Endothelial cell of umbilical vein (primary cell): ENCODE data around the gene CACNA1E. TPM values are rescaled to one million over a fixed set of nuclear protein-coding genes. Genes with fewer than 3 reads are reported as not detected.

ENCODE experiments used
- BruUV-seq: library from RNA; stranded (reverse); fragments of 400-500 nt; replicated peaks from 2 replicates; lab custom pipeline; 2021; lab: Mats Ljungman, UMichigan
- CTCF ChIA-PET: fragments of 300-600, 350-600 bp; sonication (Branson Sonifier 250); formaldehyde crosslinking; loops from one replicate; lab custom pipeline; 2021; ENCODE audit warnings: antibody characterized with exemption, inconsistent platforms; lab: Charles Lee
- POLR2A ChIA-PET: fragments of 300-600, 350-600 bp; sonication (Branson Sonifier 250); formaldehyde crosslinking; loops from one replicate; lab custom pipeline; 2021; ENCODE audit warnings: antibody characterized with exemption, inconsistent platforms; lab: Charles Lee
- DNase-seq: peaks from one replicate; pipeline ENCODE4 v3.0.0-alpha.2; 2011; ENCODE audit warnings: low read depth, low spot score
- FAIRE-seq: peaks from 2 replicates; lab custom pipeline; 2011; peaks lifted over from hg19 to GRCh38; lab: Jason Lieb, UNC
- H2AFZ ChIP-seq: 2 replicates; pipeline ENCODE4 v1.6.0; 2012; ENCODE audit warnings: low read depth, low read length, control low read depth, inconsistent platforms
- H3K27ac ChIP-seq: 2 replicates; pipeline ENCODE4 v1.5.1; 2011; ENCODE audit warnings: low read depth, mild to moderate bottlenecking, control low read depth, low read length, moderate library complexity; ENCODE audit not compliant: insufficient read depth
- H3K27me3 ChIP-seq, 2 experiments: 2 replicates each; pipeline versions ENCODE4 v1.6.0 to v1.6.1; 2011; ENCODE audit warnings: low read length in 2 of 2, mixed read lengths in 1 of 2; ENCODE audit not compliant: control insufficient read depth in 2 of 2, insufficient read depth in 2 of 2
- H3K36me3 ChIP-seq, 2 experiments: 2 replicates in 1 of 2; 3 replicates in 1 of 2; pipeline ENCODE4 v1.5.1; 2011; ENCODE audit warnings: low read length in 2 of 2, mild to moderate bottlenecking in 1 of 2, moderate library complexity in 1 of 2; ENCODE audit not compliant: control insufficient read depth in 2 of 2, insufficient read depth in 2 of 2; ENCODE audit errors: extremely low read depth in 1 of 2
- H3K4me1 ChIP-seq: 3 replicates; pipeline ENCODE4 v1.5.1; 2011; ENCODE audit warnings: mild to moderate bottlenecking, low read length; ENCODE audit not compliant: control insufficient read depth, insufficient read depth; ENCODE audit errors: extremely low read depth
- H3K4me2 ChIP-seq: 2 replicates; pipeline ENCODE4 v1.6.1; 2011; ENCODE audit warnings: low read length, control low read depth, mixed read lengths; ENCODE audit not compliant: insufficient read depth
- H3K4me3 ChIP-seq, 3 experiments: fragments of 200-600 bp in 1 of 3; sonication (generic), shearing (Covaris generic) in 1 of 3; replicated peaks in 1 of 3; 2 replicates each; pipeline ENCODE4 v1.5.1; 2011 to 2016; ENCODE audit warnings: control low read depth in 3 of 3, low read length in 3 of 3, mild to moderate bottlenecking in 2 of 3, inconsistent platforms in 1 of 3, low read depth in 1 of 3, moderate library complexity in 1 of 3; ENCODE audit not compliant: insufficient read depth in 1 of 3
- H3K79me2 ChIP-seq: 2 replicates; pipeline ENCODE4 v1.6.0; 2012; ENCODE audit warnings: low read length, inconsistent platforms; ENCODE audit not compliant: control insufficient read depth, insufficient read depth
- H3K9ac ChIP-seq: replicated peaks from 2 replicates; pipeline ENCODE3; 2011; ENCODE audit warnings: low read length, control low read depth; ENCODE audit not compliant: insufficient read depth; ENCODE audit errors: extremely low read depth
- H3K9me1 ChIP-seq: replicated peaks from 3 replicates; pipeline ENCODE4 v1.6.0; 2011; ENCODE audit warnings: mild to moderate bottlenecking, low read length; ENCODE audit not compliant: control insufficient read depth, insufficient read depth; ENCODE audit errors: extremely low read depth
- H3K9me3 ChIP-seq: replicated peaks from 2 replicates; pipeline ENCODE4 v1.5.1; 2012; ENCODE audit warnings: low read length, inconsistent platforms; ENCODE audit not compliant: control insufficient read depth, insufficient read depth
- H4K20me1 ChIP-seq: replicated peaks from 2 replicates; pipeline ENCODE3; 2011; ENCODE audit warnings: mild to moderate bottlenecking, low read length; ENCODE audit not compliant: control insufficient read depth, insufficient read depth; ENCODE audit errors: extremely low read depth
- EZH2 ChIP-seq: IDR thresholded peaks from 2 replicates; pipeline ENCODE4 v1.6.1; 2012; ENCODE audit warnings: borderline replicate concordance, low read depth, mild to moderate bottlenecking, moderate library complexity, low read length, inconsistent platforms; ENCODE audit not compliant: severe bottlenecking
- FOS ChIP-seq: IDR thresholded peaks from 2 replicates; pipeline ENCODE4 v1.6.1; 2011; ENCODE audit warnings: mild to moderate bottlenecking, low read length, moderate library complexity, borderline replicate concordance; ENCODE audit not compliant: insufficient read depth
- GATA2 ChIP-seq: IDR thresholded peaks from 2 replicates; pipeline ENCODE4 v1.7.0; 2011; ENCODE audit warnings: low read depth, mild to moderate bottlenecking, moderate library complexity, mixed read lengths, low read length; ENCODE audit not compliant: insufficient read length, insufficient read depth
- JUN ChIP-seq: IDR thresholded peaks from 2 replicates; pipeline ENCODE4 v1.6.1; 2011; ENCODE audit warnings: borderline replicate concordance, low read depth; ENCODE audit not compliant: insufficient read length, insufficient read depth
- MYC ChIP-seq: IDR thresholded peaks from one replicate; pipeline ENCODE4 v1.6.1; 2011; ENCODE audit warnings: mild to moderate bottlenecking, low read depth, low read length
- POLR2A ChIP-seq: IDR thresholded peaks from 2 replicates; pipeline ENCODE4 v1.6.1; 2012; ENCODE audit warnings: low read depth, mild to moderate bottlenecking, control low read depth, low read length
- POLR2AphosphoS5 ChIP-seq: IDR thresholded peaks from 2 replicates; pipeline ENCODE4 v1.6.1; 2012; ENCODE audit warnings: low read depth, mild to moderate bottlenecking, control low read depth, low read length, moderate library complexity; ENCODE audit not compliant: insufficient read depth
- dilution Hi-C: fragments of 300-500 bp; cut with MboI; formaldehyde crosslinking; loops from one replicate; pipeline ENCODE4 v1.15.0; 2019; ENCODE audit warnings: low sequenced_read_pairs; ENCODE audit not compliant: extremely low pct_ligation_motif_present
- intact Hi-C: fragments of 100-400 bp; cut with micrococcal nuclease; formaldehyde crosslinking; loops from one replicate; pipeline ENCODE4 v1.10.0; 2022
- polyA plus RNA-seq, 4 experiments: library from polyadenylated mRNA; depleted of rRNA in 3 of 4; stranded (reverse) in 3 of 4; unstranded in 1 of 4; fragments of >200 nt; gene quantifications; 2 replicates each; pipeline versions ENCODE4 v1.2.1 to v1.2.3, GENCODE V29; 2011 to 2012; ENCODE audit warnings: missing spikeins in 1 of 4
- total RNA-seq: library from RNA; stranded (reverse); gene quantifications from 2 replicates; pipeline ENCODE4 v1.2.3, GENCODE V29; 2021
- TF ChIP-seq, protein P1 (sequence below), 2 donors: IDR thresholded peaks; 1 replicate in 1 of 2; 2 replicates in 1 of 2; pipeline ENCODE4 v1.5.1; 2011; ENCODE audit warnings: low read length in 2 of 2, mild to moderate bottlenecking in 2 of 2, moderate library complexity in 2 of 2, control low read depth in 1 of 2, inconsistent platforms in 1 of 2, low read depth in 1 of 2; ENCODE audit not compliant: insufficient read depth in 1 of 2; ENCODE audit errors: extremely low read depth in 1 of 2
- TF ChIP-seq, protein P2 (sequence below): IDR thresholded peaks from 2 replicates; pipeline ENCODE4 v1.6.1; 2011; ENCODE audit not compliant: insufficient read depth, insufficient read length

CACNA1E gene
- total and polyA plus RNA-seq, 2 donors (not counting 3 experiments of a cell fraction or from before 2014, with no cell fraction given), result not detected

- Histone ChIP-seq H4K20me1 (no peaks in the 10 kb centered on the region), H3K27ac (no peak overlapping the region), H3K36me3 (no peaks in the 10 kb centered on the region), H3K79me2 (no peaks in the 10 kb centered on the region), H3K4me2 (no peak overlapping the region), H3K9ac (no peak overlapping the region), H3K27me3 (no peaks in the 10 kb centered on the region), H3K9me3 (peaks cover 7% of the 10 kb centered on the region), H3K9me1 (no peaks in the 10 kb centered on the region), H3K4me1 (no peaks in the 10 kb centered on the region), H3K4me3 (no peak overlapping the region), H2AFZ (no peak overlapping the region)
- DNase-seq, result no peak
- FAIRE-seq, result no peak
- ChIA-PET POLR2A (no interaction called here), CTCF (no interaction called here)
- dilution Hi-C loops, result no loop called here
- TF ChIP-seq JUN (no peak), EZH2 (no peak), GATA2 (no peak)
- BruUV-seq, result no TSS peak
- intact Hi-C loops, result no loop called here
Measured at GRCh38 chr1:181794332-181794731, 311.0 kb downstream of the CACNA1E start.

GRCh38 chr1:181798191-181798926, 315.0 kb downstream of the CACNA1E start:
- CTCF ChIA-PET, result no interaction called here
- intact Hi-C loops (no loop called here), dilution Hi-C loops (no loop called here)
- no peak overlapping the region for H2AFZ ChIP-seq
- H3K27me3 ChIP-seq, result no peaks in the 10 kb centered on the region
- H3K79me2 ChIP-seq, result no peaks in the 10 kb centered on the region
- TF ChIP-seq, protein P1, sequence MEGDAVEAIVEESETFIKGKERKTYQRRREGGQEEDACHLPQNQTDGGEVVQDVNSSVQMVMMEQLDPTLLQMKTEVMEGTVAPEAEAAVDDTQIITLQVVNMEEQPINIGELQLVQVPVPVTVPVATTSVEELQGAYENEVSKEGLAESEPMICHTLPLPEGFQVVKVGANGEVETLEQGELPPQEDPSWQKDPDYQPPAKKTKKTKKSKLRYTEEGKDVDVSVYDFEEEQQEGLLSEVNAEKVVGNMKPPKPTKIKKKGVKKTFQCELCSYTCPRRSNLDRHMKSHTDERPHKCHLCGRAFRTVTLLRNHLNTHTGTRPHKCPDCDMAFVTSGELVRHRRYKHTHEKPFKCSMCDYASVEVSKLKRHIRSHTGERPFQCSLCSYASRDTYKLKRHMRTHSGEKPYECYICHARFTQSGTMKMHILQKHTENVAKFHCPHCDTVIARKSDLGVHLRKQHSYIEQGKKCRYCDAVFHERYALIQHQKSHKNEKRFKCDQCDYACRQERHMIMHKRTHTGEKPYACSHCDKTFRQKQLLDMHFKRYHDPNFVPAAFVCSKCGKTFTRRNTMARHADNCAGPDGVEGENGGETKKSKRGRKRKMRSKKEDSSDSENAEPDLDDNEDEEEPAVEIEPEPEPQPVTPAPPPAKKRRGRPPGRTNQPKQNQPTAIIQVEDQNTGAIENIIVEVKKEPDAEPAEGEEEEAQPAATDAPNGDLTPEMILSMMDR (IDR thresholded peaks at IDR 0.05; ENCODE audit: extremely low read depth in 1 of 2, insufficient read depth in 1 of 2, low read depth in 1 of 2, low read length in 2 of 2), result no peak
- no peak for TF ChIP-seq GATA2
- TF ChIP-seq, protein P2, sequence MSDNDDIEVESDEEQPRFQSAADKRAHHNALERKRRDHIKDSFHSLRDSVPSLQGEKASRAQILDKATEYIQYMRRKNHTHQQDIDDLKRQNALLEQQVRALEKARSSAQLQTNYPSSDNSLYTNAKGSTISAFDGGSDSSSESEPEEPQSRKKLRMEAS, result no peak
- TF ChIP-seq POLR2A, result no peak
- no peak for TF ChIP-seq EZH2
- no peak for TF ChIP-seq MYC
- TF ChIP-seq FOS, result no peak
- no peak for TF ChIP-seq POLR2AphosphoS5
- TF ChIP-seq JUN, result no peak
- no peak for DNase-seq
- H3K9me3 ChIP-seq, result peaks cover 6% of the 10 kb centered on the region
- no peaks in the 10 kb centered on the region for H4K20me1 ChIP-seq
- H3K9me1 ChIP-seq, result no peaks in the 10 kb centered on the region
- no peaks in the 10 kb centered on the region for H3K4me1 ChIP-seq
- H3K9ac ChIP-seq, result no peak overlapping the region
- H3K4me2 ChIP-seq, result no peak overlapping the region
- no peak overlapping the region for H3K27ac ChIP-seq
- POLR2A ChIA-PET, result no interaction called here
- BruUV-seq, result no TSS peak
- FAIRE-seq, result no peak
- no peaks in the 10 kb centered on the region for H3K36me3 ChIP-seq
- H3K4me3 ChIP-seq, result no peak overlapping the region
